HT-29 (cell line): Measurements from ENCODE around the gene TMBIM1. TPM values are rescaled to one million over a fixed set of nuclear protein-coding genes. Genes with fewer than 3 reads are reported as not detected.

Source experiments
- DNase-seq: peaks from one replicate; pipeline ENCODE4 v3.0.0-alpha.2; 2015; ENCODE audit warnings: low spot score
- total RNA-seq: library from RNA; depleted of rRNA; stranded (reverse); fragments of >200 nt; shearing (Covaris generic); gene quantifications from 2 replicates; pipeline ENCODE4 v1.2.3, GENCODE V29; 2014

TMBIM1 gene
- total RNA-seq, 1 experiment from 2014 or later = 311 TPM

DNA sequence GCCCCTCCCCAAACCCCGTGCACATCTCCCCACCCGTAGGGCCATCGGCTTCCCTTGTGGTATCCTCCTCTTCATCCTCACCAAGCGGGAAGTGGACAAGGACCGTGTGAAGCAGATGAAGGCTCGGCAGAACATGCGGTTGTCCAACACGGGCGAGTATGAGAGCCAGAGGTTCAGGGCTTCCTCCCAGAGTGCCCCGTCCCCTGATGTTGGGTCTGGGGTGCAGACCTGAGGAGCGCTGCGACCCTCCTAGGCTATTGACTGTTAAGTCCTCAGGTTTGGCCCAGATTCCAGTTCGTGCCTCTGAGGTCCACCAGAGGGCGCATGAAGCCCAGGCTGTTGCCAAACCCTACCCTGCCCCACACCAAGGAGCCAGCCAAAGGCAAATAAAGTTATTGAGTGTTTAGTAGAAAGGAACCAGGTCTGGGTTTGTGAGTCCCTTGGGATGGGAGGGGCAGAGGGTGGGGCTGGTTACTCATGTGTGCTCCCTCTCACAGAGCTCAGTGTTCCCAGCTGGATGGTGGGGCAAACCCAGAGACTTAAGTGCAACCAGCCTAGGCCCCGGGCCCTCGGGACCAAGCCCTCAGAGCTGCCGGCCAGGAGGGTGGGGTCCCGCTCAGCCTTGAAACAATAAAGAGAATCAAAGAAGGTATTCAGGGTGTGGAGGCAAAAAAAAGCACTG lies 19.6 kb downstream of the TMBIM1 start:
- DNase-seq = peak; percentile 94

GRCh38 chr2:218271865-218272530 lies 20.3 kb downstream of the TMBIM1 start:
- DNase-seq = peak; percentile 23

DNA sequence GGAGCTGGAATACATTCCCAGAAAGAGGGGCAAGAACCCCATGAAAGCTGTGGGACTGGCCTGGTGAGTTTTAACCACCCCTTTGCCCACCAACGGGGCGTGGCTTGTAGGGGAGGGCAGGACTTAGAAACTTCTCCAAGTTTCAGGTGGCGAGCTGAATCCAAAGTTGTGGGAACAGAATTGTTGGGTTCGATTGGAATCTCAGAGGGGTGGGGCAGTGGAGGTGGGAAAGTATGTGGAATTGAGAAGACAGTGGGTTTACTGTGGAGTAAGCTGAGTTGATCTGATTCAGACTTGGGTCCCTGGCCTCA lies 20.9 kb downstream of the TMBIM1 start:
- peak; percentile 60 for DNase-seq

DNA sequence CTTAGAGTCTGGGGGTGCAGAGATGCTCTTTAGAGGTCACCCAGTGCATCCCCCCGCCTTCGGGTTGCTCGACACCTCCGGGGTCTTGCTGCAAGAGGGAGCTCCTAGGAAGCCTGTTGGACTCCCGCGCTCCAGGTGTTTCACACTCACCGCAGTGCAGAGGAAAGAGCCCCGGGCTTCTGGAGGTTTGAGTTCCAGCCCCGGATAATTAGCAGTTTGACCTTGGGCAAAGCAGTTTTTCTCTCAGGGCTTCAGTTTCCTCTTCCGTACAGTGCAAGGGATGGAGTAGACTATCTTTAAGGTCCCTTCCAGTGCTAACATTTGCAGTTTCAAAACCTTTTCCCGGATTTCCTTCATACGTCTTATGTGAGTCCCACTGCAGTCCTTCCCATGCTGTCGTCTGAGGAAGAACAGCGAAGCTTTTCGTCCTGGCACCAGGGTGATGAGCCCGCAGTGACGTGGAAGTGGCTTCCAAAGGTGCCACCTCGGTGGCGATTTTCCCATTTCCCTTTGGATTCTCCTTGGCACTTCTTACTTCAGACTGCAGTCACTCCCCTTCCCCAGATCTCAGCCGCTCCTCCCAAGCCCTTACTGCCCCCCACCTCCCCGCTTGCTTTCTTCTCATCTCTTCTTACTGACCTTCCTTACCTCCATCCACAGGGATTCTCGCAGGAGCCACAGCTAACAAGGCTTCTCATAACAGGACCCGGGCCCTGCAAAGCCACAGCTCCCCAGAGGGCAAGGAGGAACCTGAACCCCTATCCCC lies 21.4 kb downstream of the TMBIM1 start:
- DNase-seq = peak; percentile 56

DNA sequence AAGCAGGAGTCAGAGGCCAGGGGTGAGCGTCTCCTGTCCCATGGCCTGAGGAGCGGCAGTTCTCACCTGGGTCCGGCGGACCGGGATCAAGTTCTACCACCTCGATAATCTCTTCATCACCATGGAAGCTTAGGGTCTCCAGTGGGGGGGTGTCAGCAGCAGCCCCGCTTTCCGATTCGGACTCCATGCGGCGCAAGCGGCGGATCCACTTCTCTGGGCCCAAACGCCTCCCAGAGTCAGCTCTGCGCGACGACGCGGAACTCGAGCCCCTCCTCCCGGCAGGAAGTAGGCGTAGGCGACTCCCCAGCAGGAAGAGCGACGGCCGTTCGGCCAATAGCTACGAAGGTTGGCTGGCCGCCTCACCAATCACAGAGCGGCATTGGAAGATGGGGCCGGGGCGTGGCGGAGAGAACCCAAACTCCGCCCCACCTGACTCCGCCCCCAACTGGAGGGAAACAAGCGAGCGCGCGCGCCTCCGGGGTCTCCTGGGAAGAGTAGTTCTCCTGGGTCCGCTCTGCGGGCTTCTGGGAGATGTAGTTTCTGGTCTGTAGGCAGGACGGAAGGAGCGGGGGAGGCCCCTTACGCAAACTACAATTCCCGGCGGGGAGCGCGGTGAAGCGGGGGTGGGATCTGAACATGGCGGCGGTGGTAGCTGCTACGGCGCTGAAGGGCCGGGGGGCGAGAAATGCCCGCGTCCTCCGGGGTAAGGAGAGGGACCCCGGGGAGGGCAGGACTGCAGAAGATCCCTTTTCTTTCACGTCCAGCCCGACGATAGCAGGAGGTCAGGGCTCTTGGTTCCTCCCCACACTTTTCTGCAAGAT lies 22.2 kb downstream of the TMBIM1 start, which contains the start of the genes AAMP and PNKD:
TSS of gene AAMP (minus strand) at position 238 of the 821 bp plus-strand sequence. CDS start at position 187, 51 bp downstream.
TSS of gene PNKD (plus strand) at position 620 of the 821 bp plus-strand sequence. CDS start at position 637, 17 bp downstream.
- peak; percentile 99 for DNase-seq

DNA sequence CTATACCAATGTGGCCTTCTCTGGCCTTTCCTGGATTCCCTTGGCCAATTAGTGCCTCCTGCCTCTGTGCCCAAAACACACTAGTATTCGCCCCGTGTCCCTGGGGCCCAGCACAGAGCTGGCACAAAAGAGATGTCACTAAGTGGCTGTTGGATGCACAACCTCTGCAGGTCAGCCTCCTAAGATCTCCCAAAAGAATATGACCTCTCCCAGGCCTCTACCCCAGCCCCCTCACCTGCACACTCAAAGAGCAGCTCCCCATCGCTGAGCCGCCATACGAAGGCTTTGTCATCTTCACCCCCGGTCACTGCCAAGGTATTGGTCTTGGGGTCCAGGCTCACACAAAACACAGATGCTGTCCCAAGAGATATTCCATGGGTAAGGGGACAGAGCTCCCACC lies 25.0 kb downstream of the TMBIM1 start:
- no peak for DNase-seq

GRCh38 chr2:218266316-218266979 lies 25.9 kb downstream of the TMBIM1 start:
- no peak for DNase-seq

DNA sequence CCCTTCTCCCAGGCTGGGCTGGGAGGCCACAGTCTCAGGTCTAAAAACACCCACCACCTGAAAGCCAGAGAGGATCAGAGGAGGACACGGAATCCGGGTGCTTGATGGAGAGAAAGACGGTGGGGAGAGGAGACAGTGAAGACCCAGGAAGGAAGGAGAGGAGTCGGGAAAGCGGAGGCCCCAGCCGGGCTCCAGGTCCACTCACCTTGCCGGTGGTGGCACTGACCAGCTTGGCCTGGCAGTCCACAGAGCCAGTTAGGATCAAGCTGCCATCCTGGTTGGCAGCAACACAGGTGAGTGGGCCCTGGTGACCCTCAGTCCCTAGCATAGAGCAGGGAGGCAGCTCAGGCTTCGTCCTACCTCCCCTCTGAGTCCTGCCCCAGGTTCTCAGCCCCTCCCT lies 26.7 kb downstream of the TMBIM1 start:
- DNase-seq = no peak

- DNase-seq = no peak
These were observed 27.3 kb downstream of the TMBIM1 start for GRCh38 chr2:218264773-218265561.

DNA sequence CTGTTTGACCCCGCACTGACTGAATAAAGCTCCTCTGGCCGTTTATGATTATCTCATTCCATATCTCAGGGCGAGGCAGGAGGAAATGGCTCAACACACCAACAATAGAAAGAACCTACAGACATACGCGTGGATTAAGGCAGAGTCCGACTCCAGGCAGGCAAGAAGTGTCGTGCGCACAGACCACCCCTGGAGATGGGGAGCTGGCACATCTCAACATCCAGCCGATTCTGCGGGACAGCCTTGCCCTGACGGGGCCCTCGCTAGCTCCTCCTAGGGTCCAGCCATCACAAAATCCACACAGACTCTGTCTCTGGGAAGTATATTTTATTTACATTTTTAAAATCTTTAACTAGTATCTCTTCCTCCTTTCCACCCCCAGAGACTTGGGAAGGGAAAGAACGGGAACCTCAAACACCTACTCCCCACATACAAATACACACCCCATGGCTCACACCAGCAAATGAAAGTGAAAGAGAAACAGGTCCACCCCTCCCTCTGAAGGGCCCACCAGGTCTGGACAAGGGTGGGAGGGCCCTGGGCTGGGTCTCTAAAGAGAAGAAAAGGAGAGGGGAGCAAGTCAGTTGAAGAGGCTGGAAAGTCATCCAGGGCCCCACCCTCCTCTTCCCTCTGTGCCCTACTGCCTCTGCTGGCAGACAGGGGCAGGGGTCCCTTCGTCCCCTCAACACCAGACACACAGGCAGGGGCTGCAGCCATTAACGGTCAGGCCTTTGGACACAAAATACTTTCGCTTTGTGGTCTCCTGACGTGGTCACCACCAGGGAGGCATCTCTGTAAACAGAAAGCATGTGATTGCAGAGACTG lies 28.3 kb downstream of the TMBIM1 start:
- DNase-seq = no peak

DNA sequence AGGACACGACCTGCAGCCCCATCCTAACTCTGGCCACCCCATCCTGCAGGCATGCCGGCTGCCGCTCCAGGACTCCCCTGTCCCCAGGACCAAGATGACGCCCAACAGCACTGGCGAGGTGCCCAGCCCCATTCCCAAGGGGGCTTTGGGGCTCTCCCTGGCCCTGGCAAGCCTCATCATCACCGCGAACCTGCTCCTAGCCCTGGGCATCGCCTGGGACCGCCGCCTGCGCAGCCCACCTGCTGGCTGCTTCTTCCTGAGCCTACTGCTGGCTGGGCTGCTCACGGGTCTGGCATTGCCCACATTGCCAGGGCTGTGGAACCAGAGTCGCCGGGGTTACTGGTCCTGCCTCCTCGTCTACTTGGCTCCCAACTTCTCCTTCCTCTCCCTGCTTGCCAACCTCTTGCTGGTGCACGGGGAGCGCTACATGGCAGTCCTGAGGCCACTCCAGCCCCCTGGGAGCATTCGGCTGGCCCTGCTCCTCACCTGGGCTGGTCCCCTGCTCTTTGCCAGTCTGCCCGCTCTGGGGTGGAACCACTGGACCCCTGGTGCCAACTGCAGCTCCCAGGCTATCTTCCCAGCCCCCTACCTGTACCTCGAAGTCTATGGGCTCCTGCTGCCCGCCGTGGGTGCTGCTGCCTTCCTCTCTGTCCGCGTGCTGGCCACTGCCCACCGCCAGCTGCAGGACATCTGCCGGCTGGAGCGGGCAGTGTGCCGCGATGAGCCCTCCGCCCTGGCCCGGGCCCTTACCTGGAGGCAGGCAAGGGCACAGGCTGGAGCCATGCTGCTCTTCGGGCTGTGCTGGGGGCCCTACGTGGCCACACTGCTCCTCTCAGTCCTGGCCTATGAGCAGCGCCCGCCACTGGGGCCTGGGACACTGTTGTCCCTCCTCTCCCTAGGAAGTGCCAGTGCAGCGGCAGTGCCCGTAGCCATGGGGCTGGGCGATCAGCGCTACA lies 29.4 kb downstream of the TMBIM1 start:
- no peak for DNase-seq

- no peak for DNase-seq
These were observed 30.1 kb downstream of the TMBIM1 start for GRCh38 chr2:218262237-218262600.

DNA sequence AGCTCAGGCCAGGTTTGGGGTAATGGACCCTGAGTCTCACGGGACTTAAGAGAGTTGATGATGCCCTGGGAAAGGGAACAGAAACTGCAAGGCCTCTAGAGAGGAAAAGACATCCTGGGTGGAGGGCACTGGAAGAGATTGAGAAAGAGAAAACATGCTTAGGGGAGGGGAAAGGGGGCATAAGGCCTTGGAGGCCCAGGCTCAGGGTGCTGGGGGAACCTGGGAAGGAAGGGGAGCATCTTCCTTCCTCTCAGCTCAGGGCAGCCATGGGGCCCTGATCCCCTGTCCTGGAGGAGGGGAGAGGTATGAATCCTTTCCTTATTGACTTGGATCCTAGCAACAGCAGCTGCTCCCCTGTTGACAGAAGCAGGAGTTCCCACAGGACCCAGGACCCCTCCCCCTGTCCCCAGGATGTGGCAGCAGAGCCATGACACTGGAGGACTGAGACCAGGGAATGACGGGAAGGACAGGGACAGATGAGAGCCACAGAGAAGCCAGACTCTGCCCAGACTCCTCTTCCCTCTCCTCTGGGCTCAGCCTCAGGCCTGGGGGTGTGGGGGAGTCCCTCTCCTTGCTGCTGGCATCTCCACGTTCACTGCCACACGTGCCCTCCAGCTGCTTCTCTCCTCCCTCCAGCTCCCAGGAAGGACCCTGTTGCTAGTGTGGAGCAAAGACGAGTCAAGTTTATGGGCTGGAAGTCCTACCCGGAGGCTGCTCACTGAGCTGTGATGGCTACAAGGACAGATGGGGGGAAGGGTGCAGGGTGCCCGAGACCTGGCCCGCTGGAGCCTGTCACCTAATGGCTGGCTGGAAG lies 30.7 kb downstream of the TMBIM1 start:
- DNase-seq = no peak

DNA sequence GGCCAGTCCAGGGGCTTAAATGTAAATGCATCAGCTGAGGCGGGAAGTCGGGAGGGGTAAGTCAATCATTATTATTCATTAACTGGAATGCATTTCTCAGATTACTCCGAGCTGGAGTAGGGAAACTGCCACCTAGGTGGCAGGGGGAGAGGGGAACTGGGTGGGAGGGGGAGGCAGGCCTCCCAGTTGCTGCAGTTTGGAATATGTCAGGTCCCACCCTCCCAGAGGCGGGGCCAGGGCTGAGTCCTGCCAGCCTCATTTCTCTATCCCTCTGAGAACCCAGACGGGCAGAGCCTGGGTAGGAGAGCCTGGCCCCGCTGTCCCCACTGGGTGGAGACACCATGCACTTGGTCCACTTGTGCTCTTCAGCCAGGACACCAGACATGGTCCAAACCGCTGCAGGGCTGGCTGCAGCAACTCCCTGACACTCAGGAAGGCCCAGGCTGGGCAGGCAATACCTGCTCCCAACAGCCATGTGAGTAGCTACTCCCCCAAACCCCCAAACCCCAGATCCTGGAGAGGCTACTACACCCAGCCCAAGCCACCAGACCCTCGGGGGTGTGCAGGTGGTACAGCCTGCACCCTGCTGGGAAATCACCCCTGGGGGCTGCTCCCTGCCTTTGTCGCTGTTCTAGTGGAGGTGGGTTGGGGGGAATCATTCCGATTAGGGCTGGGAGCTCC lies 31.4 kb downstream of the TMBIM1 start, which contains the start of gene GPBAR1:
TSS of gene GPBAR1 (plus strand) at position 274 of the 681 bp plus-strand sequence. CDS start 1,710 bp downstream, outside the sequence.
- peak; percentile 57 for DNase-seq

DNA sequence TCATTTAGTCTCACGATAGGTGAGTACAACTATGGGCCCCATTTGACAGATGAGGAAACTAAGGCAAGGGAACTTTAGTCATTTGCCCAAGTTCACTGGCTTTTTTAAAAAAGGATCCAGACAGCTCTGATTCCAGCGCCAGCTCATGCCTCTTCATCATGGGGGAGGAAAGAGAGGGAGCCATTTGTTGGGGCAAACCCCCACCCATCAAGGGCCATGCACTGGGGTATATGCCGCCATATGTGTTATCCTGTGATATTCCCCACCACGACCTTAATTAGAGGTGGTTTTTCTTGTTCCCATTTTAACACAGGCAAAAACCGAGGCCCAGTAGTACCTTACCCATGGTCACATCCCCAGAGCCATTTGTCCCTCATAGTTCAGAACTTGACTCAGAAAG lies 32.1 kb downstream of the TMBIM1 start:
- no peak for DNase-seq

DNA sequence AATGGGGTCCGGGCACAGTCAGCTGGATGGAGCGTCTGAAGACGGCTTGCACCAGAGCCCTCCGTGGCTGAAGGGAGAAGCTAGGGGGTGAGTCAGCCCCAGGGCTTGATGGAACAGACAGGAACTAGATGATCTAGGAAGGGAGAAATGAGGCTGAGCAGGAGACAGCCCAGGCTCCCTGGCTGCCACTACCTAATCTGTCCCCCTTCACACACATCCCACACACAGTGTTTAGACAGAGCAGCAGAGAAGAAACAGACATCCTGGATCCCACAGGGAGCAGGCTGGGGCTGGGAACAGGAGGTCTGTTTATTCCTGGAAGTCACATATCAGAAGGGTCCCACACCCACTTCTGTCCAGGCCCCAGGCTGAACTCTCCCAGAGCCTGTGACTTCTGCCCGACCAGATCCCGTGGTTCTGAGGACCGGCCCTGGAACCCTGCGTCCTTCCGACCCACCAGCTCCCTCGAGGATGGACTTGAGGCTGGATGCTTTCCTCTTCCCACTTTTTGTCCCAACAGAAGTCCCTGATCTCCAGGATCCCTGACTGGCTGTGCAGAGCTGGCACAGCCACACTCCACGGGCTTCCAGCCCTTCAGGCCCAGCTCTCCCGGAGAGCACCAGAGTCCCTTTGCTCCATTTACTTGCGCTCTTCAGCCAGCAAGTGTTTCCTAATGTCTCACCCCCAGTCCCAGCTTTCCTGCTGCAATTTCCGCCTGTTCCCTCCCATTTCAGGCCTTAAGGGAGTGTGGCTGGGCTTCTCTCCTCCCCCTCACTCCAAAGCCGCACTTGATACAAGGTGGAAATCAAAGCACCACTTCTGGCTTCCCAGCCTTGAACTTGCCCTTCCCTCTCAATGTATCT lies 33.0 kb downstream of the TMBIM1 start:
- DNase-seq = no peak
